HCT116 (cell line): Measurements from ENCODE around the gene CHRNE. TPM values are rescaled to one million over a fixed set of nuclear protein-coding genes. Genes with fewer than 3 reads are reported as not detected.

ENCODE experiments used
- ATAC-seq: fragments of 200-7000 bp; cut with Tn5 transposase; 2 replicates; pipeline ENCODE4 v1.9.1; 2020; ENCODE audit warnings: mild to moderate bottlenecking, moderate library complexity
- BruUV-seq: library from RNA; stranded (reverse); fragments of 400-500 nt; replicated peaks from 2 replicates; lab custom pipeline; 2021; lab: Mats Ljungman, UMichigan
- CTCF ChIA-PET: fragments of 300-600 bp; sonication (Branson Sonifier 250); formaldehyde crosslinking; loops from one replicate; lab custom pipeline; 2021; ENCODE audit warnings: antibody characterized with exemption; lab: Charles Lee
- POLR2A ChIA-PET: fragments of 300-600, 350-600 bp; sonication (Branson Sonifier 250); formaldehyde crosslinking; loops from one replicate; lab custom pipeline; 2021; ENCODE audit warnings: antibody characterized with exemption; lab: Charles Lee
- RAD21 ChIA-PET, 2 experiments: fragments of 300-600 bp; sonication (Branson Sonifier 250); formaldehyde crosslinking; loops; one replicate each; lab custom pipeline; 2023; ENCODE audit warnings: low total read pairs in 2 of 2; ENCODE audit not compliant: uncharacterized antibody in 2 of 2, unreplicated experiment in 2 of 2, low non-redundant PET in 1 of 2; lab: Charles Lee
- DNase-seq: peaks from one replicate; pipeline ENCODE4 v3.0.0-alpha.2; 2010; ENCODE audit warnings: low read depth, low spot score
- H2AFZ ChIP-seq: fragments of 200-600 bp; shearing (Covaris generic), sonication (generic); 2 replicates; pipeline ENCODE4 v1.6.1; 2017; ENCODE audit warnings: low read depth, mixed run types, mixed read lengths, antibody characterized with exemption, low read length; ENCODE audit not compliant: poor library complexity, severe bottlenecking
- H3K27ac ChIP-seq: 2 replicates; pipeline ENCODE4 v1.5.1; 2012; ENCODE audit warnings: low read depth, low read length
- H3K27me3 ChIP-seq: fragments of 200-600 bp; sonication (generic); 2 replicates; pipeline ENCODE4 v1.6.1; 2016; ENCODE audit warnings: mixed run types, low read length, mixed read lengths; ENCODE audit not compliant: insufficient read depth
- H3K36me3 ChIP-seq, 2 experiments: fragments of 200-500 bp in 1 of 2; fragments of 200-600 bp in 1 of 2; sonication (Bioruptor generic) in 1 of 2; sonication (generic) in 1 of 2; 2 replicates each; pipeline versions ENCODE4 v1.5.1 to v1.6.1; 2014 to 2016; ENCODE audit warnings: low read length in 2 of 2, inconsistent platforms in 1 of 2, mixed read lengths in 1 of 2, mixed run types in 1 of 2; ENCODE audit not compliant: insufficient read depth in 2 of 2, control insufficient read depth in 1 of 2
- H3K4me1 ChIP-seq, 2 experiments: fragments of 200-600 bp in 1 of 2; sonication (generic) in 1 of 2; 2 replicates each; pipeline versions ENCODE4 v1.5.1 to v1.6.1; 2012 to 2017; ENCODE audit warnings: low read length in 2 of 2, inconsistent platforms in 1 of 2, mild to moderate bottlenecking in 1 of 2, mixed read lengths in 1 of 2, mixed run types in 1 of 2, moderate library complexity in 1 of 2; ENCODE audit not compliant: insufficient read depth in 2 of 2, control insufficient read depth in 1 of 2
- H3K4me2 ChIP-seq: fragments of 200-600 bp; sonication (generic); 2 replicates; pipeline ENCODE4 v1.6.1; 2017; ENCODE audit warnings: mixed run types, low read length, mixed read lengths
- H3K4me3 ChIP-seq, 2 experiments: fragments of 200-600 bp in 1 of 2; sonication (generic) in 1 of 2; replicated peaks in 1 of 2; 2 replicates each; pipeline ENCODE4 v1.5.1; 2011 to 2016; ENCODE audit warnings: low read length in 2 of 2, control low read depth in 1 of 2, low read depth in 1 of 2, mild to moderate bottlenecking in 1 of 2, mixed read lengths in 1 of 2, mixed run types in 1 of 2
- H3K79me2 ChIP-seq: fragments of 200-600 bp; sonication (generic); 2 replicates; pipeline ENCODE4 v1.6.1; 2017; ENCODE audit warnings: mild to moderate bottlenecking, mixed run types, low read length, moderate library complexity, mixed read lengths; ENCODE audit not compliant: insufficient read depth
- H3K9ac ChIP-seq: fragments of 200-600 bp; sonication (generic); 2 replicates; pipeline ENCODE4 v1.6.1; 2016; ENCODE audit warnings: low read length, mixed read lengths
- H3K9me2 ChIP-seq: fragments of 200-600 bp; sonication (generic), shearing (Covaris generic); 2 replicates; pipeline ENCODE4 v1.6.1; 2017; ENCODE audit warnings: mixed run types, mild to moderate bottlenecking, moderate library complexity; ENCODE audit not compliant: insufficient read depth
- H3K9me3 ChIP-seq, 2 experiments: fragments of 200-500 bp in 1 of 2; fragments of 200-600 bp in 1 of 2; sonication (Bioruptor generic) in 1 of 2; sonication (generic) in 1 of 2; 2 replicates each; pipeline ENCODE4 v1.6.1; 2014 to 2017; ENCODE audit warnings: low read length in 2 of 2, mixed read lengths in 2 of 2, inconsistent platforms in 1 of 2, low read depth in 1 of 2, mild to moderate bottlenecking in 1 of 2, mixed run types in 1 of 2, moderate library complexity in 1 of 2; ENCODE audit not compliant: control insufficient read depth in 1 of 2, insufficient read depth in 1 of 2
- H4K20me1 ChIP-seq: fragments of 200-600 bp; sonication (generic), shearing (Covaris generic); 2 replicates; pipeline ENCODE4 v1.6.1; 2017; ENCODE audit warnings: mixed run types, mild to moderate bottlenecking, moderate library complexity; ENCODE audit not compliant: insufficient read depth
- CEBPB ChIP-seq: IDR thresholded peaks from 2 replicates; pipeline ENCODE4 v1.6.1; 2012; ENCODE audit warnings: low read depth
- EGR1 ChIP-seq: IDR thresholded peaks from 2 replicates; pipeline ENCODE4 v1.6.1; 2012; ENCODE audit warnings: low read depth
- EZH2 ChIP-seq: fragments of 200-600 bp; sonication (generic); IDR thresholded peaks from 2 replicates; pipeline ENCODE4 v1.6.1; 2017; ENCODE audit warnings: antibody characterized with exemption, mixed run types
- EZH2phosphoT487 ChIP-seq: fragments of 200-600 bp; IDR thresholded peaks from 2 replicates; pipeline ENCODE4 v1.6.1; 2018; ENCODE audit warnings: antibody characterized with exemption, borderline replicate concordance
- POLR2AphosphoS5 ChIP-seq: IDR thresholded peaks from 2 replicates; pipeline ENCODE4 v1.6.1; 2011; ENCODE audit warnings: mild to moderate bottlenecking, low read depth, low read length, moderate library complexity
- REST ChIP-seq: IDR thresholded peaks from 2 replicates; pipeline ENCODE4 v1.6.1; 2012; ENCODE audit warnings: low read depth
- SIN3A ChIP-seq: IDR thresholded peaks from 2 replicates; pipeline ENCODE4 v1.6.1; 2012; ENCODE audit warnings: low read depth
- TCF7L2 ChIP-seq: IDR thresholded peaks from 2 replicates; pipeline ENCODE4 v1.7.0; 2011; ENCODE audit warnings: borderline replicate concordance, inconsistent platforms; ENCODE audit not compliant: insufficient read depth, insufficient read length; ENCODE audit errors: extremely low read depth
- YY1 ChIP-seq: IDR thresholded peaks from 2 replicates; pipeline ENCODE4 v1.6.1; 2011; ENCODE audit warnings: low read length, low read depth, moderate library complexity, mild to moderate bottlenecking; ENCODE audit not compliant: insufficient replicate concordance; ENCODE audit errors: extremely low read depth
- intact Hi-C: fragments of 100-400 bp; cut with micrococcal nuclease; formaldehyde crosslinking; loops from 2 replicates; pipeline ENCODE4 v1.10.0; 2022
- total RNA-seq: library from RNA; stranded (reverse); gene quantifications from one replicate; pipeline ENCODE4 v1.2.1, GENCODE V29; 2021; ENCODE audit not compliant: unreplicated experiment

The CHRNE gene
- total RNA-seq, 1 experiment from 2014 or later: 0.30 TPM

GRCh38 chr17:4913994-4914393 is 11.1 kb upstream of the CHRNE start:
- intact Hi-C loops: no loop called here
- ChIA-PET RAD21 (no interaction called here), CTCF (interaction anchor here (3.3 kb wide), 1 partner anchor 10 kb away, joined by 12 read pairs; the partner anchor contains the start of gene CHRNE), POLR2A (no interaction called here)
- DNase-seq: no peak
- Histone ChIP-seq H3K4me2 (no peak overlapping the region), H3K9me3 (no peaks in the 10 kb centered on the region), H3K27ac (no peak overlapping the region), H3K27me3 (no peaks in the 10 kb centered on the region), H3K4me1 (peaks cover 5 to 14% of the 10 kb centered on the region in 2 experiments)
- BruUV-seq: no TSS peak
- ATAC-seq: no peak
- TF ChIP-seq SIN3A: no peak
- TF ChIP-seq REST: no peak
- TF ChIP-seq EZH2: no peak
- no peak for TF ChIP-seq EZH2phosphoT487
- no peak for TF ChIP-seq CEBPB
- no peak for TF ChIP-seq POLR2AphosphoS5
- no peak for TF ChIP-seq TCF7L2
- no peak for TF ChIP-seq YY1
- no peak for TF ChIP-seq EGR1
- TF ChIP-seq, all 23 proteins: peak for 0
- no peaks in the 10 kb centered on the region for H4K20me1 ChIP-seq
- H3K9ac ChIP-seq: no peak overlapping the region
- no peaks in the 10 kb centered on the region for H3K36me3 ChIP-seq
- H3K79me2 ChIP-seq: no peaks in the 10 kb centered on the region
- H3K9me2 ChIP-seq: no peaks in the 10 kb centered on the region
- H2AFZ ChIP-seq: no peak overlapping the region
- H3K4me3 ChIP-seq: no peak overlapping the region
